ENCODE results near the gene PITPNC1.
A peak's percentile ranks its signal among the peaks of the same experiment; 100 is the strongest.

The PITPNC1 gene

DNA sequence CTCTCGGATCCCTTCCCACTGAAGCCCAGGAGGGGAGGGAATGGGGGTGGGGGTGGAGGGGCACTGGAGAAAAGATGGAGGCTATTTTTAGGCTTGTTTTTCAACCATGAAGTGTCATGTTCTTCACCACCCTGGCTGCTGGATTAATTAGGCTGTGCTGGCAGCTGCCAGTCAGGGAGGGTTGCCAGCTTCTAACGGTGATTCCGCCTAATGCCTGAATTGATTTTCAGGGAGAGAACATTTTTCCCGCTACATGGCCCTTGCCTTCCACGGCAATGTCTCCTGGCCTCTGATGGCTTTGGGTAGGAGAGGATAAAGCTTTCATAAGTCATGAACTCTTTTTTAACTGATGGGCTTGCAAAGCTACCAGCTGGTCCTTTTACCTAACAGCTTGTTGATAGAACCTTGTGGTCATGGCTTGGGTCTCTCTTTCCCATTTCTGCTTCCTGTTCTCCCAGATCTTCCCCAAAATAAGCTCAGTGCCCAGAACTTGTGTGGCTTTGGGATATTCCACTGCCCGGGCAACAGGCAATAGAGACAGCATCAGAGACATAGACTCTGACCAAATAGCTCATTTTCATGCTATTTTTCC is 167.4 kb downstream of the PITPNC1 start:
- no peak overlapping the region for H3K4me3 ChIP-seq (ENCODE audit: low read depth in 1 of 2, low read length in 2 of 2)
- no peak overlapping the region for H3K27ac ChIP-seq (ENCODE audit: low read length)
- H3K4me1 ChIP-seq (ENCODE audit: control insufficient read depth in 1 of 2, insufficient read depth in 2 of 2, low read length in 2 of 2) = peaks cover 4 to 9% of the 10 kb centered on the region in 2 donors
- H3K27me3 ChIP-seq (ENCODE audit: low read depth, low read length) = no peaks in the 10 kb centered on the region
- no peaks in the 10 kb centered on the region for H3K36me3 ChIP-seq (ENCODE audit: control insufficient read depth in 1 of 2, insufficient read depth in 2 of 2, low read length in 2 of 2)
- no peaks in the 10 kb centered on the region for H3K9me3 ChIP-seq (ENCODE audit: control insufficient read depth in 1 of 2, low read length in 2 of 2)

GRCh38 chr17:67546578-67547527 is 169.8 kb downstream of the PITPNC1 start:
- no peak overlapping the region for H3K4me3 ChIP-seq (ENCODE audit: low read depth in 1 of 2, low read length in 2 of 2)
- peaks cover 4 to 9% of the 10 kb centered on the region in 2 donors for H3K4me1 ChIP-seq (ENCODE audit: control insufficient read depth in 1 of 2, insufficient read depth in 2 of 2, low read length in 2 of 2)
- H3K9me3 ChIP-seq (ENCODE audit: control insufficient read depth in 1 of 2, low read length in 2 of 2) = no peaks in the 10 kb centered on the region
- no peaks in the 10 kb centered on the region for H3K36me3 ChIP-seq (ENCODE audit: control insufficient read depth in 1 of 2, insufficient read depth in 2 of 2, low read length in 2 of 2)
- H3K27ac ChIP-seq (ENCODE audit: low read length) = peak overlapping the region; percentile 16
- H3K27me3 ChIP-seq (ENCODE audit: low read depth, low read length) = no peaks in the 10 kb centered on the region

DNA sequence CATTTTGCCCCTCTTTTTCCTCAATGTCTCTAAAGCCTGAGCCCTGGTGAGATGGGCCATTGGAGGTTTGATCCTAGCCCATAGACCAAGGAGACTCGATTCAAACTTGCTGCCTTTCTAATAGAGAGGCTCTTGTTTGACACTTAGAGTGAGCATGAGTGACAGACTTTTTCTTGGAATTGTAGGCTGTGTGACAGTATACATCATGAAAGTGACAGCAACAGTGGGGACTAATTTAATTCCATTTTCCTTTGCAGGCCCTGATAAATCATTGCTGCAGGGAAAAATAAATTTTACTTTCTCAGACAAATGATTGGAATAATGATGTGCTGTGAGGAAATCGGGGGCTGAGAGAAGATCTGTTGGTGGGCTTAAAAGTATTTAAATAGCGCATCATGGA is 171.6 kb downstream of the PITPNC1 start:
- peaks cover 4 to 9% of the 10 kb centered on the region in 2 donors for H3K4me1 ChIP-seq (ENCODE audit: control insufficient read depth in 1 of 2, insufficient read depth in 2 of 2, low read length in 2 of 2)
- H3K27ac ChIP-seq (ENCODE audit: low read length) = no peak overlapping the region
- H3K36me3 ChIP-seq (ENCODE audit: control insufficient read depth in 1 of 2, insufficient read depth in 2 of 2, low read length in 2 of 2) = no peaks in the 10 kb centered on the region
- H3K27me3 ChIP-seq (ENCODE audit: low read depth, low read length) = no peaks in the 10 kb centered on the region
- H3K4me3 ChIP-seq (ENCODE audit: low read depth in 1 of 2, low read length in 2 of 2) = no peak overlapping the region
- H3K9me3 ChIP-seq (ENCODE audit: control insufficient read depth in 1 of 2, low read length in 2 of 2) = no peaks in the 10 kb centered on the region

DNA sequence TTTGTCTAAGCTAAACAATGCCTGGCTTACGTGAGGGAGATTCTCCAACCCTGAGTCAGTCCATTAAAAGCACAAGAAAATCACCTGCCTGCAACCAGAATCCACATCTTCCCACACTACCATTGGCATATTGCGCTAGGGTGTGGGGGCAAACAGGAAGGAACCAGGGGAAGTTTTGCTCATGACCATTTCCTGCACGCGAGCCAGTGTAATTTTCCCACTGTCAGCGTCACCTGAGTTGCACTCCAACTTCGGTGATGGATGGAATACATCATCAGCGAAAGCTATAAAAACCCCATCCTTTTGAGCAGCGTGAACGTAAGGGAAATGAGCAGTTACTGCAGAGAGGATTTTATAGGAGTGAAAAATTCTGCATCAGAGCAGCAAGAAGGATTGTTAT is 172.7 kb downstream of the PITPNC1 start:
- H3K9me3 ChIP-seq (ENCODE audit: control insufficient read depth in 1 of 2, low read length in 2 of 2) = no peaks in the 10 kb centered on the region
- no peaks in the 10 kb centered on the region for H3K36me3 ChIP-seq (ENCODE audit: control insufficient read depth in 1 of 2, insufficient read depth in 2 of 2, low read length in 2 of 2)
- peaks cover 4 to 9% of the 10 kb centered on the region in 2 donors for H3K4me1 ChIP-seq (ENCODE audit: control insufficient read depth in 1 of 2, insufficient read depth in 2 of 2, low read length in 2 of 2)
- H3K27me3 ChIP-seq (ENCODE audit: low read depth, low read length) = no peaks in the 10 kb centered on the region
- no peak overlapping the region for H3K27ac ChIP-seq (ENCODE audit: low read length)
- H3K4me3 ChIP-seq (ENCODE audit: low read depth in 1 of 2, low read length in 2 of 2) = no peak overlapping the region

DNA sequence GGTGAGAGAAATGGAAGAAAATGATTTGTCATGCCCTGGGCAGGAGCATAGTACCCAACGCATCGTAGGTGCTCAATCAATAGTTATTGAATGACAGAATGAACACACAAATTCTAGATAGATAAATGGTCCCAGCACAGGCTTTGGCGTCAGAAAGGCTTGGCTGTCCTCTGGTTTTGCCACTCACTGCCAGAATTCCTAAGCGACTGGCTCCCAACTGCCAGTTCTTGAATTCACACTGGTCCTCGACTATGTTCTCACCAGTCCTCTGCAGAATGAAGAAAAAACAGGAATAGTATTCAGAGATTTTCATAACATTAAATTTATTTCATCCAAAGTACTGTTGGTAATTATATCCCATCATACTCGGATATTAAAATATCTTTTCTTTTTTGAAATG is 177.6 kb downstream of the PITPNC1 start:
- Histone ChIP-seq H3K4me3 (ENCODE audit: low read depth in 1 of 2, low read length in 2 of 2) (no peak overlapping the region), H3K9me3 (ENCODE audit: control insufficient read depth in 1 of 2, low read length in 2 of 2) (no peaks in the 10 kb centered on the region), H3K36me3 (ENCODE audit: control insufficient read depth in 1 of 2, insufficient read depth in 2 of 2, low read length in 2 of 2) (no peaks in the 10 kb centered on the region), H3K27me3 (ENCODE audit: low read depth, low read length) (no peaks in the 10 kb centered on the region), H3K4me1 (ENCODE audit: control insufficient read depth in 1 of 2, insufficient read depth in 2 of 2, low read length in 2 of 2) (no peaks in the 10 kb centered on the region), H3K27ac (ENCODE audit: low read length) (no peak overlapping the region)

GRCh38 chr17:67555855-67556254 is 178.8 kb downstream of the PITPNC1 start:
- Histone ChIP-seq H3K27ac (ENCODE audit: low read length) (no peak overlapping the region), H3K4me1 (ENCODE audit: control insufficient read depth in 1 of 2, insufficient read depth in 2 of 2, low read length in 2 of 2) (no peaks in the 10 kb centered on the region), H3K36me3 (ENCODE audit: control insufficient read depth in 1 of 2, insufficient read depth in 2 of 2, low read length in 2 of 2) (no peaks in the 10 kb centered on the region), H3K4me3 (ENCODE audit: low read depth in 1 of 2, low read length in 2 of 2) (no peak overlapping the region), H3K27me3 (ENCODE audit: low read depth, low read length) (no peaks in the 10 kb centered on the region), H3K9me3 (ENCODE audit: control insufficient read depth in 1 of 2, low read length in 2 of 2) (no peaks in the 10 kb centered on the region)

DNA sequence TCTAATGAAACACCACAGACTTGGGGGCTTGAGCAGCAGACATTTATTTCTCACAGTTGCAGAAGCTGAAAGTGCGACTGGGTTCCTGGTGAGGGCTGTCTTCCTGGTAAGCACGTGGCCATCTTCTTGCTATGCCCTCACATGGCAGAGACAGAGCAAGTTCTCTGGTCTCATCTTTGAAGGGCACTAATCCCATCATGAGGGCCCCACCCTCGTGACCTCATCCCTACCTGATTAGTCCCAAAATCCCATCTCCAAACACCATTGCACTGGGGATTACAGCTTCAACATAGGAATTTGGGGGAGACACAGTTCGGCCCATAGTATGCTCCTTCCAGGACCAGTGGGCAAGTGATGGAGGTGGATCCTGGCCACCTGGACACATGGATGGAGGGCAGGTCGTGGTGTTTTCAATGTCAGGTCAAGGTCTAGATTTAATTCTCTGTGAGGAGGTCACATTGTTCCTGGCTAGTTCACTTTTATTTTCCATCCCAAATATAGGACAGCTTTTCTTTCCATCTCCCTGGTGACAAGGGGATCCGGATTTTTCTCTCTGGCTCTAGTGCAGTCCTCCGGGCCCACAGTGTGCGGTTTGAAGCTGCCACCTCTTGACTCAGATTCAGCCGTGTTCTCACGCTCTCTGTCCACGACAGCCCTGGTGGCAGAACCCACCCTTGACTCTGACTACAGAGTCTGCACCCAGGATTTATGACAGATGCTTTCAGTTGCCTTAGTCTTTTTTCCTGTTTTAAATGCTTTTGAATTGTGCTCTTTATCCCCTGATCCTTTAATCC is 180.2 kb downstream of the PITPNC1 start:
- Histone ChIP-seq H3K36me3 (ENCODE audit: control insufficient read depth in 1 of 2, insufficient read depth in 2 of 2, low read length in 2 of 2) (no peaks in the 10 kb centered on the region), H3K27ac (ENCODE audit: low read length) (no peak overlapping the region)

DNA sequence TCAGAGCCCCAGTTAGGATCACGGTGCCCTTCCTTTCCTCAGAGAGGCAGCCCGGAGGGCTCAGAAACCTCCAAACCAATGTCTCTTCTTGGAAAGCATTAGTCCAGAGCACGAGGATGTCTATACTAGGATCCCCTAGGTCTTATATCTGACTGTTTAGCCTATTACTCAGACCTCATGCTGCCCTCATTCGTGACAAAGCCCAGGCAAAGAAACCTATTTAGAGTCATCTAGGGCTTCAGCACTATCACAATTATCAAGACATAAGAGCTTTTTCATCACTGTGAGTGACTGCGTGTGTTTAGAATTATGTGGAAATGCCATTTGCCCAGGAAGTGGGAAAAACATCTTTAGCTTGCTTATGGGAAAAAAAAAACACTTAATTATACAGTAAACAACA is 180.8 kb downstream of the PITPNC1 start:
- H3K4me3 ChIP-seq (ENCODE audit: low read depth in 1 of 2, low read length in 2 of 2) = no peak overlapping the region
- no peaks in the 10 kb centered on the region for H3K27me3 ChIP-seq (ENCODE audit: low read depth, low read length)
- H3K4me1 ChIP-seq (ENCODE audit: control insufficient read depth in 1 of 2, insufficient read depth in 2 of 2, low read length in 2 of 2) = no peaks in the 10 kb centered on the region
- H3K27ac ChIP-seq (ENCODE audit: low read length) = no peak overlapping the region
- no peaks in the 10 kb centered on the region for H3K9me3 ChIP-seq (ENCODE audit: control insufficient read depth in 1 of 2, low read length in 2 of 2)
- no peaks in the 10 kb centered on the region for H3K36me3 ChIP-seq (ENCODE audit: control insufficient read depth in 1 of 2, insufficient read depth in 2 of 2, low read length in 2 of 2)

More for the DNA sequence above, 180.2 kb downstream of the PITPNC1 start:
- Histone ChIP-seq H3K27me3 (ENCODE audit: low read depth, low read length) (no peaks in the 10 kb centered on the region), H3K4me1 (ENCODE audit: control insufficient read depth in 1 of 2, insufficient read depth in 2 of 2, low read length in 2 of 2) (no peaks in the 10 kb centered on the region), H3K4me3 (ENCODE audit: low read depth in 1 of 2, low read length in 2 of 2) (no peak overlapping the region), H3K9me3 (ENCODE audit: control insufficient read depth in 1 of 2, low read length in 2 of 2) (no peaks in the 10 kb centered on the region)

GRCh38 chr17:67558740-67559380 is 181.8 kb downstream of the PITPNC1 start:
- Histone ChIP-seq H3K27me3 (ENCODE audit: low read depth, low read length) (no peaks in the 10 kb centered on the region), H3K9me3 (ENCODE audit: control insufficient read depth in 1 of 2, low read length in 2 of 2) (no peaks in the 10 kb centered on the region), H3K4me3 (ENCODE audit: low read depth in 1 of 2, low read length in 2 of 2) (no peak overlapping the region), H3K27ac (ENCODE audit: low read length) (no peak overlapping the region), H3K4me1 (ENCODE audit: control insufficient read depth in 1 of 2, insufficient read depth in 2 of 2, low read length in 2 of 2) (no peaks in the 10 kb centered on the region), H3K36me3 (ENCODE audit: control insufficient read depth in 1 of 2, insufficient read depth in 2 of 2, low read length in 2 of 2) (no peaks in the 10 kb centered on the region)

DNA sequence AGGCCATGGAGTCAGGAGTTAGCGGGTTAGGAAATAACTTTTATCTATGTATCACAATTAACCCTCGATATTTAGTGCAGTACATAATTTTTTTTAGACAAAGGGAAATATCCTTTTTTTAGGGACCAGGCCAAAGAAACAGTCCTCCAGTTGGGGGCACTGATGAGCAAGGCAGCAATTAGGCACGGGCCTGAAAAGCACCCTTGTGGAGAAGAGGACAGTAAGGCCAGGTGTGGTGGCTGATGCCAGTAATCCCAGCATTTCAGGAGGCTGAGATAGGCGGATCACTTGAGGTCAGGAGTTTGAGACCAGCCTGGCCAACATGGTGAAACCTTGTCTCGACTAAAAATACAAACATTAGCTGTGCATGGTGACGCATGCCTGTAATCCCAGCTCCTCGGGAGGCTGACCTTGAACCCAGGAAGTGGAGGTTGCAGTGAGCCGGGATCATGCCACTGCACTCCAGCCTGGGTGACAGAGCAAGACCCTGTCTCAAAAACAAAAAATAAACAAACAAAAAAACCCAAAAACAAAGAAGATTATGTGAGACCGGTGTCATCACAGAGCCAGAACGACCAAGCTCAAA is 182.4 kb downstream of the PITPNC1 start:
- no peak overlapping the region for H3K4me3 ChIP-seq (ENCODE audit: low read depth in 1 of 2, low read length in 2 of 2)
- no peak overlapping the region for H3K27ac ChIP-seq (ENCODE audit: low read length)
- no peaks in the 10 kb centered on the region for H3K36me3 ChIP-seq (ENCODE audit: control insufficient read depth in 1 of 2, insufficient read depth in 2 of 2, low read length in 2 of 2)
- no peaks in the 10 kb centered on the region for H3K4me1 ChIP-seq (ENCODE audit: control insufficient read depth in 1 of 2, insufficient read depth in 2 of 2, low read length in 2 of 2)
- no peaks in the 10 kb centered on the region for H3K27me3 ChIP-seq (ENCODE audit: low read depth, low read length)
- H3K9me3 ChIP-seq (ENCODE audit: control insufficient read depth in 1 of 2, low read length in 2 of 2) = no peaks in the 10 kb centered on the region

All from muscle layer of duodenum (tissue), 2 donors.